Measurements from ENCODE around the gene MYBPC2.

DNA sequence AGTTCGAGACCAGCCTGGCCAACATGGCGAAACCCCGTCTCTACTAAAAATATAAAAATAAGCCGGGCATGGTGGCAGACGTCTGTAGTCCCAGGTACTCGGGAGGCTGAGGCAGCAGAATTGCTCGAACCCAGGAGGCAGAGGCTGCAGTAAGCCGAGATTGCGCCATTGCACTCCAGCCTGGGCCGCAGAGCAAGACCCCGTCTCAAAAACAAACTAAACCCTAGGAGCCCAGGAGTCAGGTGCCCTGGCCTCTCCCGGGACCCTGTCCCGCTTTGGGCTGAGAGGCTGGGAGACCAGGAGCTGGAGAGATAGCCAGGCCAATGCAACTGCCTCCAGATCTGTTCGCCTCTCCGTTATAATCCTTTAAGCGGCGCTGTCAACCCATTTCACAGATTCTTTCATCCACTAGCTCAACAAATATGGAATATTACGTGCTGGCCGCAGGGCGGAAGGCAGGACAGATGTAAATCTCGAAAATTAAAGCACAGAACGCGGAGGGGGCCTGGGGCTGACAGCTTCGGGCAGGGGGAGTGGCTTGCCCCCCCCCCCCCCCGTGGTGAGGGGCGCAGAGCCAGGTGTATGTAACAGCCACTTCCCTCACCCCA is 5.3 kb upstream of the MYBPC2 start:
- TF ChIP-seq, protein P1, sequence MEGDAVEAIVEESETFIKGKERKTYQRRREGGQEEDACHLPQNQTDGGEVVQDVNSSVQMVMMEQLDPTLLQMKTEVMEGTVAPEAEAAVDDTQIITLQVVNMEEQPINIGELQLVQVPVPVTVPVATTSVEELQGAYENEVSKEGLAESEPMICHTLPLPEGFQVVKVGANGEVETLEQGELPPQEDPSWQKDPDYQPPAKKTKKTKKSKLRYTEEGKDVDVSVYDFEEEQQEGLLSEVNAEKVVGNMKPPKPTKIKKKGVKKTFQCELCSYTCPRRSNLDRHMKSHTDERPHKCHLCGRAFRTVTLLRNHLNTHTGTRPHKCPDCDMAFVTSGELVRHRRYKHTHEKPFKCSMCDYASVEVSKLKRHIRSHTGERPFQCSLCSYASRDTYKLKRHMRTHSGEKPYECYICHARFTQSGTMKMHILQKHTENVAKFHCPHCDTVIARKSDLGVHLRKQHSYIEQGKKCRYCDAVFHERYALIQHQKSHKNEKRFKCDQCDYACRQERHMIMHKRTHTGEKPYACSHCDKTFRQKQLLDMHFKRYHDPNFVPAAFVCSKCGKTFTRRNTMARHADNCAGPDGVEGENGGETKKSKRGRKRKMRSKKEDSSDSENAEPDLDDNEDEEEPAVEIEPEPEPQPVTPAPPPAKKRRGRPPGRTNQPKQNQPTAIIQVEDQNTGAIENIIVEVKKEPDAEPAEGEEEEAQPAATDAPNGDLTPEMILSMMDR (IDR thresholded peaks at IDR 0.05) = no peak
- no peak for TF ChIP-seq POLR2A (IDR thresholded peaks at IDR 0.05)
